Measurements from ENCODE around the gene RTKN.
"Not testable (repeated sequence)": the region's sequence is repeated elsewhere in the genome, so short reads cannot be mapped to it uniquely, and the experiment has no call there.

RTKN gene

GRCh38 chr2:74472086-74472944 lies 30.6 kb upstream of the RTKN start, which contains the start of gene MRPL53:
TSS of gene MRPL53 (minus strand) at chr2:74472680. CDS start at chr2:74472660, 20 bp downstream.
- H3K4me3 ChIP-seq (ENCODE audit: low read length): peak within 1 kb of the TSS; percentile 31
- no peaks in the 10 kb centered on the region for H3K9me3 ChIP-seq (ENCODE audit: control insufficient read depth, low read length)
- H3K36me3 ChIP-seq (ENCODE audit: control insufficient read depth, insufficient read depth, low read length): peaks cover 4% of the 10 kb centered on the region
- peaks cover 14% of the 10 kb centered on the region for H3K4me1 ChIP-seq (ENCODE audit: control insufficient read depth, insufficient read depth, low read length)
- peak within 1 kb of the TSS; percentile 76 for H3K9ac ChIP-seq (ENCODE audit: low read length)
- H3K27me3 ChIP-seq (ENCODE audit: control insufficient read depth, insufficient read depth, low read length): no peaks in the 10 kb centered on the region

- Histone ChIP-seq H3K9ac (ENCODE audit: low read length) (peak overlapping the region; percentile 76), H3K4me3 (ENCODE audit: low read length) (peak overlapping the region; percentile 31), H3K36me3 (ENCODE audit: control insufficient read depth, insufficient read depth, low read length) (peaks cover 4% of the 10 kb centered on the region), H3K9me3 (ENCODE audit: control insufficient read depth, low read length) (no peaks in the 10 kb centered on the region), H3K27me3 (ENCODE audit: control insufficient read depth, insufficient read depth, low read length) (no peaks in the 10 kb centered on the region), H3K4me1 (ENCODE audit: control insufficient read depth, insufficient read depth, low read length) (peaks cover 14% of the 10 kb centered on the region)
Observed at GRCh38 chr2:74471332-74472065, 29.8 kb upstream of the RTKN start.

- H3K9me3 ChIP-seq (ENCODE audit: control insufficient read depth, low read length); H3K9ac ChIP-seq (ENCODE audit: low read length); H3K36me3 ChIP-seq (ENCODE audit: control insufficient read depth, insufficient read depth, low read length); H3K27me3 ChIP-seq (ENCODE audit: control insufficient read depth, insufficient read depth, low read length); H3K4me3 ChIP-seq (ENCODE audit: low read length): not testable (repeated sequence)
- H3K4me1 ChIP-seq (ENCODE audit: control insufficient read depth, insufficient read depth, low read length): peaks cover 14% of the 10 kb centered on the region
Observed at GRCh38 chr2:74470742-74471141, 29.0 kb upstream of the RTKN start.

- Histone ChIP-seq H3K36me3 (ENCODE audit: control insufficient read depth, insufficient read depth, low read length) (no peaks in the 10 kb centered on the region), H3K9me3 (ENCODE audit: control insufficient read depth, low read length) (no peaks in the 10 kb centered on the region), H3K9ac (ENCODE audit: low read length) (peak overlapping the region; percentile 91), H3K27me3 (ENCODE audit: control insufficient read depth, insufficient read depth, low read length) (no peaks in the 10 kb centered on the region), H3K4me1 (ENCODE audit: control insufficient read depth, insufficient read depth, low read length) (peaks cover 16% of the 10 kb centered on the region), H3K4me3 (ENCODE audit: low read length) (peak overlapping the region; percentile 87)
Observed at GRCh38 chr2:74464406-74464805, 22.7 kb upstream of the RTKN start.

- Histone ChIP-seq H3K27me3 (ENCODE audit: control insufficient read depth, insufficient read depth, low read length) (no peaks in the 10 kb centered on the region), H3K4me3 (ENCODE audit: low read length) (no peak overlapping the region), H3K4me1 (ENCODE audit: control insufficient read depth, insufficient read depth, low read length) (peaks cover 24% of the 10 kb centered on the region), H3K9me3 (ENCODE audit: control insufficient read depth, low read length) (no peaks in the 10 kb centered on the region), H3K9ac (ENCODE audit: low read length) (peak overlapping the region; percentile 18), H3K36me3 (ENCODE audit: control insufficient read depth, insufficient read depth, low read length) (no peaks in the 10 kb centered on the region)
Observed at GRCh38 chr2:74462786-74463105, 21.0 kb upstream of the RTKN start.

GRCh38 chr2:74462054-74462785 lies 20.5 kb upstream of the RTKN start:
- Histone ChIP-seq H3K9ac (ENCODE audit: low read length) (no peak overlapping the region), H3K4me3 (ENCODE audit: low read length) (no peak overlapping the region), H3K36me3 (ENCODE audit: control insufficient read depth, insufficient read depth, low read length) (no peaks in the 10 kb centered on the region), H3K27me3 (ENCODE audit: control insufficient read depth, insufficient read depth, low read length) (no peaks in the 10 kb centered on the region), H3K9me3 (ENCODE audit: control insufficient read depth, low read length) (no peaks in the 10 kb centered on the region), H3K4me1 (ENCODE audit: control insufficient read depth, insufficient read depth, low read length) (peaks cover 25% of the 10 kb centered on the region)

- no peak overlapping the region for H3K9ac ChIP-seq (ENCODE audit: low read length)
- peaks cover 32% of the 10 kb centered on the region for H3K4me1 ChIP-seq (ENCODE audit: control insufficient read depth, insufficient read depth, low read length)
- H3K4me3 ChIP-seq (ENCODE audit: low read length): no peak overlapping the region
- no peaks in the 10 kb centered on the region for H3K9me3 ChIP-seq (ENCODE audit: control insufficient read depth, low read length)
- H3K27me3 ChIP-seq (ENCODE audit: control insufficient read depth, insufficient read depth, low read length): no peaks in the 10 kb centered on the region
- H3K36me3 ChIP-seq (ENCODE audit: control insufficient read depth, insufficient read depth, low read length): no peaks in the 10 kb centered on the region
Observed at GRCh38 chr2:74461187-74462053, 19.7 kb upstream of the RTKN start.

- H3K36me3 ChIP-seq (ENCODE audit: control insufficient read depth, insufficient read depth, low read length); H3K9ac ChIP-seq (ENCODE audit: low read length); H3K4me3 ChIP-seq (ENCODE audit: low read length); H3K9me3 ChIP-seq (ENCODE audit: control insufficient read depth, low read length); H3K27me3 ChIP-seq (ENCODE audit: control insufficient read depth, insufficient read depth, low read length): not testable (repeated sequence)
- peaks cover 41% of the 10 kb centered on the region for H3K4me1 ChIP-seq (ENCODE audit: control insufficient read depth, insufficient read depth, low read length)
Observed at GRCh38 chr2:74460187-74460586, 18.4 kb upstream of the RTKN start.

- peaks cover 41% of the 10 kb centered on the region for H3K4me1 ChIP-seq (ENCODE audit: control insufficient read depth, insufficient read depth, low read length)
- H3K27me3 ChIP-seq (ENCODE audit: control insufficient read depth, insufficient read depth, low read length); H3K4me3 ChIP-seq (ENCODE audit: low read length); H3K36me3 ChIP-seq (ENCODE audit: control insufficient read depth, insufficient read depth, low read length); H3K9me3 ChIP-seq (ENCODE audit: control insufficient read depth, low read length); H3K9ac ChIP-seq (ENCODE audit: low read length): not testable (repeated sequence)
Observed at GRCh38 chr2:74459503-74460118, 17.9 kb upstream of the RTKN start.

GRCh38 chr2:74458938-74459363 lies 17.2 kb upstream of the RTKN start:
- no peaks in the 10 kb centered on the region for H3K9me3 ChIP-seq (ENCODE audit: control insufficient read depth, low read length)
- H3K4me3 ChIP-seq (ENCODE audit: low read length): peak overlapping the region; percentile 44
- no peaks in the 10 kb centered on the region for H3K36me3 ChIP-seq (ENCODE audit: control insufficient read depth, insufficient read depth, low read length)
- peak overlapping the region; percentile 81 for H3K9ac ChIP-seq (ENCODE audit: low read length)
- H3K4me1 ChIP-seq (ENCODE audit: control insufficient read depth, insufficient read depth, low read length): peaks cover 35% of the 10 kb centered on the region
- no peaks in the 10 kb centered on the region for H3K27me3 ChIP-seq (ENCODE audit: control insufficient read depth, insufficient read depth, low read length)

Data from mucosa of stomach (tissue), 1 donor.